ENCODE measurements around the gene OR7G1. TPM values are rescaled to one million over a fixed set of nuclear protein-coding genes. Genes with fewer than 3 reads are reported as not detected.

OR7G1 gene
- total and polyA plus RNA-seq, 2 donors (not counting 1 experiment from before 2014, with no cell fraction given): not detected

GRCh38 chr19:9140159-9140874, 24.8 kb upstream of the OR7G1 start, which contains the start of gene ZNF317:
TSS of gene ZNF317 (plus strand) at chr19:9140397. CDS start at chr19:9156017, 15,620 bp downstream.
- Histone ChIP-seq H4K20me1 (ENCODE audit: control insufficient read depth, extremely low read depth, insufficient read depth, low read length) (no peaks in the 10 kb centered on the region), H3K9me3 (ENCODE audit: control insufficient read depth, insufficient read depth, low read depth, low read length) (no peaks in the 10 kb centered on the region), H3K27me3 (ENCODE audit: control insufficient read depth, insufficient read depth, low read length) (no peaks in the 10 kb centered on the region), H3K4me1 (ENCODE audit: control insufficient read depth, extremely low read depth, insufficient read depth, low read length) (no peaks in the 10 kb centered on the region), H3K4me3 (replicated peaks in 1 of 4; ENCODE audit: control extremely low read depth in 1 of 4, insufficient read depth in 1 of 4, low read depth in 3 of 4, low read length in 4 of 4) (peak within 1 kb of the TSS; percentile 84 to 97 (median 90)), H3K4me2 (ENCODE audit: extremely low read depth, insufficient read depth, low read length) (peak within 1 kb of the TSS; percentile 90), H3K27ac (ENCODE audit: insufficient read depth, low read length) (peak within 1 kb of the TSS; percentile 95), H2AFZ (ENCODE audit: low read length) (peak within 1 kb of the TSS; percentile 100), H3K36me3 (ENCODE audit: control insufficient read depth, insufficient read depth, low read length) (no peaks in the 10 kb centered on the region), H3K9ac (ENCODE audit: insufficient read depth, low read length) (peak within 1 kb of the TSS; percentile 91), H3K79me2 (ENCODE audit: control insufficient read depth, insufficient read depth, low read length) (peaks cover 44% of the 10 kb centered on the region)
- DNase-seq (ENCODE audit: low read depth in 2 of 2): peak; percentile 84 to 92
- TF ChIP-seq EZH2 (IDR thresholded peaks at IDR 0.05; ENCODE audit: low read length, missing control alignments): no peak
- TF ChIP-seq, protein P1, sequence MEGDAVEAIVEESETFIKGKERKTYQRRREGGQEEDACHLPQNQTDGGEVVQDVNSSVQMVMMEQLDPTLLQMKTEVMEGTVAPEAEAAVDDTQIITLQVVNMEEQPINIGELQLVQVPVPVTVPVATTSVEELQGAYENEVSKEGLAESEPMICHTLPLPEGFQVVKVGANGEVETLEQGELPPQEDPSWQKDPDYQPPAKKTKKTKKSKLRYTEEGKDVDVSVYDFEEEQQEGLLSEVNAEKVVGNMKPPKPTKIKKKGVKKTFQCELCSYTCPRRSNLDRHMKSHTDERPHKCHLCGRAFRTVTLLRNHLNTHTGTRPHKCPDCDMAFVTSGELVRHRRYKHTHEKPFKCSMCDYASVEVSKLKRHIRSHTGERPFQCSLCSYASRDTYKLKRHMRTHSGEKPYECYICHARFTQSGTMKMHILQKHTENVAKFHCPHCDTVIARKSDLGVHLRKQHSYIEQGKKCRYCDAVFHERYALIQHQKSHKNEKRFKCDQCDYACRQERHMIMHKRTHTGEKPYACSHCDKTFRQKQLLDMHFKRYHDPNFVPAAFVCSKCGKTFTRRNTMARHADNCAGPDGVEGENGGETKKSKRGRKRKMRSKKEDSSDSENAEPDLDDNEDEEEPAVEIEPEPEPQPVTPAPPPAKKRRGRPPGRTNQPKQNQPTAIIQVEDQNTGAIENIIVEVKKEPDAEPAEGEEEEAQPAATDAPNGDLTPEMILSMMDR (conservative IDR thresholded peaks at IDR 0.05 in 1 of 2, IDR thresholded peaks at IDR 0.05 in 1 of 2; ENCODE audit: low read depth in 1 of 2, low read length in 2 of 2): no peak

GRCh38 chr19:9139609-9140158, 24.1 kb upstream of the OR7G1 start:
- TF ChIP-seq EZH2 (IDR thresholded peaks at IDR 0.05; ENCODE audit: low read length, missing control alignments): no peak
- TF ChIP-seq, protein P1 (conservative IDR thresholded peaks at IDR 0.05 in 1 of 2, IDR thresholded peaks at IDR 0.05 in 1 of 2; ENCODE audit: low read depth in 1 of 2, low read length in 2 of 2): no peak

DNA sequence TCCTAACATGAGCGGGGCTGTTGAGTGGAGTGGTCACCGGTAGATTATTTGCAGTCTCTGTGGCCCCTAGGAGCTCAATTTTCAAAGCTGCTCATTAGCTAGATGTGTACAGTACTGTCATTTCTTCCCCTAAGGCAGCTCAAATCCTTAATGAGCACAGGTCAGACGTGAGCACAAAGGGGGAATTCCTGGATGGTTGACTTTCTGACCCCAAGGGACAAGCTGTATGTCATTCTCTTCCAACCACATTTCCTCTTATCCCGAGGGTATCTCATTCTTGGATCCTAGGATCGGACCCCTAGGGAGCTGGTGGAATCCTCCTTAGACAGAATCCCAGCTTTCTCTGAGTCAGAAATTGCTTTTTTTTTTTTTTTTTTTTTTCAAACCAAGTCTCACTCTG, 16.9 kb upstream of the OR7G1 start:
- Histone ChIP-seq H3K4me1 (ENCODE audit: control insufficient read depth, extremely low read depth, insufficient read depth, low read length) (no peaks in the 10 kb centered on the region), H3K27ac (ENCODE audit: insufficient read depth, low read length) (no peak overlapping the region), H3K27me3 (ENCODE audit: control insufficient read depth, insufficient read depth, low read length) (no peaks in the 10 kb centered on the region), H3K79me2 (ENCODE audit: control insufficient read depth, insufficient read depth, low read length) (no peaks in the 10 kb centered on the region), H3K36me3 (ENCODE audit: control insufficient read depth, insufficient read depth, low read length) (no peaks in the 10 kb centered on the region), H3K9me3 (ENCODE audit: control insufficient read depth, insufficient read depth, low read depth, low read length) (no peaks in the 10 kb centered on the region), H4K20me1 (ENCODE audit: control insufficient read depth, extremely low read depth, insufficient read depth, low read length) (no peaks in the 10 kb centered on the region), H3K9ac (ENCODE audit: insufficient read depth, low read length) (no peak overlapping the region), H3K4me2 (ENCODE audit: extremely low read depth, insufficient read depth, low read length) (no peak overlapping the region), H2AFZ (ENCODE audit: low read length) (no peak overlapping the region), H3K4me3 (replicated peaks in 1 of 4; ENCODE audit: control extremely low read depth in 1 of 4, insufficient read depth in 1 of 4, low read depth in 3 of 4, low read length in 4 of 4) (no peak overlapping the region)
- no peak for DNase-seq (ENCODE audit: low read depth in 2 of 2)
- TF ChIP-seq, protein P1 (conservative IDR thresholded peaks at IDR 0.05 in 1 of 2, IDR thresholded peaks at IDR 0.05 in 1 of 2; ENCODE audit: low read depth in 1 of 2, low read length in 2 of 2): no peak
- TF ChIP-seq EZH2 (IDR thresholded peaks at IDR 0.05; ENCODE audit: low read length, missing control alignments): no peak

More at GRCh38 chr19:9139609-9140158, 24.1 kb upstream of the OR7G1 start:
- Histone ChIP-seq H4K20me1 (ENCODE audit: control insufficient read depth, extremely low read depth, insufficient read depth, low read length) (no peaks in the 10 kb centered on the region), H2AFZ (ENCODE audit: low read length) (peak overlapping the region; percentile 100), H3K27ac (ENCODE audit: insufficient read depth, low read length) (peak overlapping the region; percentile 95), H3K9me3 (ENCODE audit: control insufficient read depth, insufficient read depth, low read depth, low read length) (no peaks in the 10 kb centered on the region), H3K4me1 (ENCODE audit: control insufficient read depth, extremely low read depth, insufficient read depth, low read length) (no peaks in the 10 kb centered on the region), H3K27me3 (ENCODE audit: control insufficient read depth, insufficient read depth, low read length) (no peaks in the 10 kb centered on the region), H3K4me2 (ENCODE audit: extremely low read depth, insufficient read depth, low read length) (peak overlapping the region; percentile 90), H3K79me2 (ENCODE audit: control insufficient read depth, insufficient read depth, low read length) (peaks cover 38% of the 10 kb centered on the region), H3K9ac (ENCODE audit: insufficient read depth, low read length) (peak overlapping the region; percentile 20), H3K36me3 (ENCODE audit: control insufficient read depth, insufficient read depth, low read length) (no peaks in the 10 kb centered on the region), H3K4me3 (replicated peaks in 1 of 4; ENCODE audit: control extremely low read depth in 1 of 4, insufficient read depth in 1 of 4, low read depth in 3 of 4, low read length in 4 of 4) (peak overlapping the region; percentile 84 to 97 (median 90))
- peak in 1 of 2 donors; percentile 1 for DNase-seq (ENCODE audit: low read depth in 2 of 2)

Measured in fibroblast of lung (primary cell).